Astrocyte (in vitro differentiated cells and primary cell): Measurements from ENCODE around the gene RGS16. TPM values are rescaled to one million over a fixed set of nuclear protein-coding genes. Genes with fewer than 3 reads are reported as not detected.

Experiments
- DNase-seq: peaks from one replicate; pipeline ENCODE4 v3.0.0-alpha.2; 2010; ENCODE audit warnings: low read depth
- FAIRE-seq: peaks from 2 replicates; lab custom pipeline; 2011; peaks lifted over from hg19 to GRCh38; lab: Jason Lieb, UNC
- H2AFZ ChIP-seq: 2 replicates; pipeline ENCODE4 v1.6.0; 2012; ENCODE audit warnings: low read depth, low read length, inconsistent platforms
- H3K27ac ChIP-seq: 2 replicates; pipeline ENCODE4 v1.5.1; 2011; ENCODE audit warnings: low read depth, low read length, inconsistent platforms
- H3K27me3 ChIP-seq: 2 replicates; pipeline ENCODE4 v1.6.0; 2011; ENCODE audit warnings: low read length, inconsistent platforms; ENCODE audit not compliant: insufficient read depth
- H3K36me3 ChIP-seq: 2 replicates; pipeline ENCODE4 v1.5.1; 2011; ENCODE audit warnings: low read length, inconsistent platforms; ENCODE audit not compliant: insufficient read depth
- H3K4me1 ChIP-seq: 2 replicates; pipeline ENCODE4 v1.5.1; 2011; ENCODE audit warnings: low read length, inconsistent platforms; ENCODE audit not compliant: insufficient read depth
- H3K4me2 ChIP-seq: 2 replicates; pipeline ENCODE4 v1.6.0; 2012; ENCODE audit warnings: low read length, inconsistent platforms
- H3K4me3 ChIP-seq: 2 replicates; pipeline ENCODE4 v1.5.1; 2011; ENCODE audit warnings: low read depth, mild to moderate bottlenecking, low read length, inconsistent platforms; ENCODE audit not compliant: insufficient read depth
- H3K79me2 ChIP-seq: 2 replicates; pipeline ENCODE4 v1.6.0; 2012; ENCODE audit warnings: mild to moderate bottlenecking, low read length, inconsistent platforms; ENCODE audit not compliant: insufficient read depth
- H3K9ac ChIP-seq: 2 replicates; pipeline ENCODE4 v1.6.0; 2012; ENCODE audit warnings: mild to moderate bottlenecking, low read length, inconsistent platforms
- H3K9me3 ChIP-seq: 2 replicates; pipeline ENCODE4 v1.5.1; 2012; ENCODE audit warnings: low read depth, mild to moderate bottlenecking, low read length, inconsistent platforms; ENCODE audit not compliant: insufficient read depth
- H4K20me1 ChIP-seq: 2 replicates; pipeline ENCODE4 v1.6.0; 2012; ENCODE audit warnings: low read length, inconsistent platforms; ENCODE audit not compliant: insufficient read depth
- H3K27ac Mint-ChIP-seq: one replicate; pipeline ENCODE4 v1.8.0; 2021; ENCODE audit warnings: mild to moderate bottlenecking, mixed read lengths; ENCODE audit not compliant: unreplicated experiment
- H3K27me3 Mint-ChIP-seq: one replicate; pipeline ENCODE4 v1.8.0; 2021; ENCODE audit warnings: low read depth, mixed read lengths; ENCODE audit not compliant: unreplicated experiment
- H3K36me3 Mint-ChIP-seq: one replicate; pipeline ENCODE4 v1.8.0; 2021; ENCODE audit warnings: low read depth, mixed read lengths; ENCODE audit not compliant: unreplicated experiment
- H3K4me1 Mint-ChIP-seq: one replicate; pipeline ENCODE4 v1.8.0; 2021; ENCODE audit warnings: low read depth, mixed read lengths; ENCODE audit not compliant: unreplicated experiment
- H3K4me3 Mint-ChIP-seq: one replicate; pipeline ENCODE4 v1.8.0; 2021; ENCODE audit warnings: mild to moderate bottlenecking, moderate library complexity, mixed read lengths; ENCODE audit not compliant: unreplicated experiment
- H3K9me3 Mint-ChIP-seq: one replicate; pipeline ENCODE4 v1.8.0; 2021; ENCODE audit warnings: mild to moderate bottlenecking, mixed read lengths; ENCODE audit not compliant: unreplicated experiment
- CTCF ChIP-seq: IDR thresholded peaks from 2 replicates; pipeline ENCODE4 v1.5.1; 2011; ENCODE audit warnings: low read depth, mild to moderate bottlenecking, inconsistent platforms, low read length, moderate library complexity; ENCODE audit not compliant: insufficient read depth
- EZH2 ChIP-seq: IDR thresholded peaks from 2 replicates; pipeline ENCODE4 v1.6.1; 2012; ENCODE audit warnings: mild to moderate bottlenecking, low read length, inconsistent platforms; ENCODE audit not compliant: insufficient read depth
- total RNA-seq: library from RNA; stranded (reverse); gene quantifications from 2 replicates; pipeline ENCODE4 v1.2.1, GENCODE V29; 2021

The RGS16 gene
- total RNA-seq, 1 donor from 2014 or later, result 4.3 TPM

DNA sequence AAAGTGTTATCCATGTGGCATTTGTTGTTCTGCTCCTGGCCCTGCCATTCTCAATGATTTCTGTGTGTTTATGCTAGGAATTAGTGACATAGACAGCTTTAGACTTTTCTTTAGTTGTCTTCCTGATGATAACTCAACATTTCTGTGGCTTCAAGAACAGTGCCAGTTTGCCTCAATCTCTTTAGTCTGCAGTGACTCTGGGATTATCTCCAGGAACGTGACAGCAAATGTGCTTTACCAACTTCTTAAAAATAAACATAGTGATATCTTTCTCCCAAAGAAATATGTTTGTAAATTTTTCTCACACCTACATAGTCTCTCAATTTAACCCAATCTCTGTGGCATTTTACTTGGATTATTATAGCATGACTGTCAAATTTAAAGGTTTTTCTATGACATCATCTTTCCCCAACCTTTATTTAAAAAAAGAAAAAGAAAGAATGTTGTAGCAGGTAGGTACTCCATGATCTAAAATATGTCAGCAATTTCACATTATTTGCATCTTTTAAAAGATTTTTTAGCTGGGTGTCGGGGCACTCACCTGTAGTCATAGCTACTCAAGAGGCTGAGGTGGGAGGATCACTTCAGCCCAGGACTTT is 39.7 kb downstream of the RGS16 start:
- TF ChIP-seq CTCF (no peak), EZH2 (no peak)
- no peaks in the 10 kb centered on the region for H3K9me3 ChIP-seq
- H3K36me3 ChIP-seq, result no peaks in the 10 kb centered on the region
- Mint-ChIP-seq H3K27ac (no peak overlapping the region), H3K4me3 (no peak overlapping the region), H3K36me3 (no peaks in the 10 kb centered on the region), H3K27me3 (peaks cover 7% of the 10 kb centered on the region), H3K4me1 (peaks cover 2% of the 10 kb centered on the region), H3K9me3 (peaks cover 1% of the 10 kb centered on the region)
- H4K20me1 ChIP-seq, result no peaks in the 10 kb centered on the region
- no peaks in the 10 kb centered on the region for H3K4me1 ChIP-seq
- H3K79me2 ChIP-seq, result no peaks in the 10 kb centered on the region
- H3K4me2 ChIP-seq, result no peak overlapping the region
- no peak overlapping the region for H3K4me3 ChIP-seq
- DNase-seq (no peak), FAIRE-seq (no peak)
- H3K27me3 ChIP-seq, result no peaks in the 10 kb centered on the region
- H3K27ac ChIP-seq, result no peak overlapping the region
- H2AFZ ChIP-seq, result no peak overlapping the region
- no peak overlapping the region for H3K9ac ChIP-seq

DNA sequence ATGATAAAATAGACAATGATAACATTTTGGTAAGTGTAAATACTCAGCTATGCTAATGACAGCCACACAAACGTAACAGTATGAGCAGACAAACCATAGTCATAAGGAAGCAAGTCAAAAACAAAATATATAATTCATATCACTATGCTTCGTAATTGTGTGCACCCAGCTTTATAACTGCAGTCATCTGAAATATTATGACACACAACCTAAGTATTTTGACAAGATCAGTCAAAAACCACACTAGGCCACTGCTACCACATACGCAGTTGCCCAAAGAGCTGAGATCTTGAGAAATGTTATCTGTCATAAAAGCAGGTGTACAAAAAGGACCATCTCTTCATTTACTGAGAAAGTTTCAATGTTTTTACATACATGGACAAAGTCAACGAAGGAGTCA is 41.1 kb downstream of the RGS16 start:
- Histone ChIP-seq H3K27ac (no peak overlapping the region), H3K36me3 (no peaks in the 10 kb centered on the region), H4K20me1 (no peaks in the 10 kb centered on the region), H3K4me2 (no peak overlapping the region), H3K4me1 (no peaks in the 10 kb centered on the region), H3K27me3 (no peaks in the 10 kb centered on the region), H3K9me3 (no peaks in the 10 kb centered on the region), H2AFZ (no peak overlapping the region), H3K79me2 (no peaks in the 10 kb centered on the region), H3K4me3 (no peak overlapping the region), H3K9ac (no peak overlapping the region)
- H3K9me3 Mint-ChIP-seq, result peaks cover 1% of the 10 kb centered on the region
- no peak for DNase-seq
- no peak overlapping the region for H3K27ac Mint-ChIP-seq
- H3K36me3 Mint-ChIP-seq, result no peaks in the 10 kb centered on the region
- no peak overlapping the region for H3K4me3 Mint-ChIP-seq
- H3K27me3 Mint-ChIP-seq, result peaks cover 9% of the 10 kb centered on the region
- no peak for FAIRE-seq
- TF ChIP-seq CTCF, result no peak
- TF ChIP-seq EZH2, result no peak
- peaks cover 2% of the 10 kb centered on the region for H3K4me1 Mint-ChIP-seq

GRCh38 chr1:182561456-182561855 is 42.7 kb downstream of the RGS16 start:
- H3K4me1 Mint-ChIP-seq, result peaks cover 2% of the 10 kb centered on the region
- H3K4me1 ChIP-seq, result no peaks in the 10 kb centered on the region
- H3K36me3 ChIP-seq, result no peaks in the 10 kb centered on the region
- H3K79me2 ChIP-seq, result no peaks in the 10 kb centered on the region
- no peak overlapping the region for H3K27ac Mint-ChIP-seq
- H3K27me3 Mint-ChIP-seq, result peaks cover 9% of the 10 kb centered on the region
- H4K20me1 ChIP-seq, result no peaks in the 10 kb centered on the region
- H3K27me3 ChIP-seq, result no peaks in the 10 kb centered on the region
- no peak overlapping the region for H3K4me2 ChIP-seq
- no peak overlapping the region for H3K27ac ChIP-seq
- DNase-seq, result no peak
- TF ChIP-seq EZH2 (no peak), CTCF (no peak)
- peaks cover 3% of the 10 kb centered on the region for H3K9me3 Mint-ChIP-seq
- H3K36me3 Mint-ChIP-seq, result no peaks in the 10 kb centered on the region
- no peak overlapping the region for H3K4me3 Mint-ChIP-seq
- no peak for FAIRE-seq
- H2AFZ ChIP-seq, result no peak overlapping the region
- no peak overlapping the region for H3K9ac ChIP-seq
- no peak overlapping the region for H3K4me3 ChIP-seq
- H3K9me3 ChIP-seq, result no peaks in the 10 kb centered on the region
